B cell (primary cell): Measurements from ENCODE around the gene GALNT18. TPM values are rescaled to one million over a fixed set of nuclear protein-coding genes. Genes with fewer than 3 reads are reported as not detected.

Experiments
- ATAC-seq: fragments of 200-7000 bp; cut with Tn5 transposase; one replicate; pipeline ENCODE4 v1.10.0; 2021; ENCODE audit warnings: low read depth, mild to moderate bottlenecking, moderate number of reproducible peaks, moderate library complexity
- CTCF ChIA-PET: fragments of 350-600 bp; sonication (Branson Sonifier 250); formaldehyde crosslinking; loops from one replicate; lab custom pipeline; 2021; ENCODE audit warnings: antibody characterized with exemption, inconsistent platforms; lab: Charles Lee
- POLR2A ChIA-PET: fragments of 350-600 bp; sonication (Branson Sonifier 250); formaldehyde crosslinking; loops from one replicate; lab custom pipeline; 2021; ENCODE audit warnings: antibody characterized with exemption; lab: Charles Lee
- DNase-seq: peaks from one replicate; pipeline ENCODE4 v3.0.0; 2013
- H2AFZ ChIP-seq: 2 replicates; pipeline ENCODE4 v1.6.1; 2012; ENCODE audit warnings: mild to moderate bottlenecking, low read depth, low read length; ENCODE audit not compliant: insufficient read depth, poor library complexity, severe bottlenecking
- H3K27ac ChIP-seq, 2 donors: 1 replicate in 1 of 2; 2 replicates in 1 of 2; pipeline ENCODE4 v1.5.1; 2012 to 2013; ENCODE audit warnings: low read length in 2 of 2, mild to moderate bottlenecking in 2 of 2, moderate library complexity in 1 of 2
- H3K27me3 ChIP-seq, 4 experiments: fragments of 200-600 bp in 1 of 4; sonication (generic) in 1 of 4; replicated peaks in 1 of 4; 1 replicate in 2 of 4; 2 replicates in 2 of 4; pipeline versions ENCODE4 v1.6.1 to v1.7.0; 2013 to 2016; ENCODE audit warnings: low read length in 3 of 4, mild to moderate bottlenecking in 2 of 4, mixed read lengths in 1 of 4, moderate library complexity in 1 of 4; ENCODE audit not compliant: insufficient read depth in 4 of 4, control insufficient read depth in 3 of 4; ENCODE audit errors: control extremely low read depth in 1 of 4
- H3K36me3 ChIP-seq, 2 experiments: replicated peaks in 1 of 2; 1 replicate in 1 of 2; 2 replicates in 1 of 2; pipeline versions ENCODE4 v1.6.1 to v1.7.1; 2013; ENCODE audit warnings: low read length in 1 of 2; ENCODE audit not compliant: insufficient read depth in 2 of 2, control insufficient read depth in 1 of 2; ENCODE audit errors: control extremely low read depth in 1 of 2, extremely low read depth in 1 of 2
- H3K4me1 ChIP-seq, 2 donors: fragments of 200-600 bp in 1 of 2; sonication (generic) in 1 of 2; 1 replicate in 1 of 2; 2 replicates in 1 of 2; pipeline versions ENCODE4 v1.5.1 to v1.6.1; 2013 to 2017; ENCODE audit warnings: low read length in 2 of 2; ENCODE audit not compliant: control insufficient read depth in 2 of 2, insufficient read depth in 2 of 2
- H3K4me2 ChIP-seq: replicated peaks from 2 replicates; pipeline ENCODE3; 2012; ENCODE audit warnings: mild to moderate bottlenecking, low read depth, low read length; ENCODE audit not compliant: poor library complexity, severe bottlenecking
- H3K4me3 ChIP-seq, 5 experiments: fragments of 200-600 bp in 1 of 5; sonication (generic) in 1 of 5; 1 replicate in 3 of 5; 2 replicates in 2 of 5; pipeline versions ENCODE4 v1.5.1 to v1.7.0; 2011 to 2016; ENCODE audit warnings: low read length in 4 of 5, mild to moderate bottlenecking in 4 of 5, low read depth in 2 of 5, control low read depth in 1 of 5, moderate library complexity in 1 of 5; ENCODE audit not compliant: insufficient read depth in 1 of 5; ENCODE audit errors: control extremely low read depth in 1 of 5, extremely low read depth in 1 of 5
- H3K79me2 ChIP-seq: fragments of 200-600 bp; sonication (generic); one replicate; pipeline ENCODE4 v1.6.0; 2016; ENCODE audit warnings: low read length; ENCODE audit not compliant: control insufficient read depth, insufficient read depth
- H3K9ac ChIP-seq: fragments of 200-600 bp; sonication (generic); 2 replicates; pipeline ENCODE4 v1.6.1; 2017; ENCODE audit warnings: mild to moderate bottlenecking, low read length, moderate library complexity
- H3K9me3 ChIP-seq, 3 donors: one replicate each; pipeline versions ENCODE4 v1.6.1 to v1.7.1; 2013; ENCODE audit warnings: low read length in 2 of 3; ENCODE audit not compliant: control insufficient read depth in 2 of 3, insufficient read depth in 1 of 3; ENCODE audit errors: control extremely low read depth in 1 of 3
- H4K20me1 ChIP-seq: 2 replicates; pipeline ENCODE4 v1.6.0; 2012; ENCODE audit warnings: mild to moderate bottlenecking, low read length; ENCODE audit not compliant: insufficient read depth, control insufficient read depth, poor library complexity, severe bottlenecking
- H3K27ac Mint-ChIP-seq: one replicate; pipeline ENCODE4 v1.8.0; 2021; ENCODE audit warnings: mixed read lengths
- H3K27me3 Mint-ChIP-seq: one replicate; pipeline ENCODE4 v1.8.0; 2021; ENCODE audit warnings: mixed read lengths
- H3K4me1 Mint-ChIP-seq: one replicate; pipeline ENCODE4 v1.8.0; 2021; ENCODE audit warnings: mixed read lengths
- H3K4me3 Mint-ChIP-seq: one replicate; pipeline ENCODE4 v1.8.0; 2021; ENCODE audit warnings: mixed read lengths
- H3K9me3 Mint-ChIP-seq: one replicate; pipeline ENCODE4 v1.8.0; 2022; ENCODE audit warnings: mixed read lengths; ENCODE audit not compliant: insufficient read depth
- EZH2 ChIP-seq: IDR thresholded peaks from 2 replicates; pipeline ENCODE4 v1.6.1; 2012; ENCODE audit warnings: borderline replicate concordance, low read depth, mild to moderate bottlenecking, moderate library complexity, low read length; ENCODE audit not compliant: insufficient read depth, poor library complexity, severe bottlenecking
- WGBS: methylation state at CpG from one replicate; pipeline ENCODE4 v1.1.5; 2013; ENCODE audit warnings: missing lambda C conversion rate; ENCODE audit not compliant: insufficient coverage; 5-methylcytosine and 5-hydroxymethylcytosine counted together
- intact Hi-C: fragments of 100-400 bp; cut with micrococcal nuclease; formaldehyde crosslinking; loops from one replicate; pipeline ENCODE4 v1.10.0; 2022
- polyA plus RNA-seq: library from polyadenylated mRNA; depleted of rRNA; stranded (reverse); fragments of >200 nt; gene quantifications from 2 replicates; pipeline ENCODE4 v1.2.3, GENCODE V29; 2012
- total RNA-seq, 2 donors: library from RNA; stranded (reverse); fragments of 120-200 nt in 1 of 2; gene quantifications; 1 replicate in 1 of 2; 2 replicates in 1 of 2; pipeline versions ENCODE4 v1.2.3 to v1.2.4, GENCODE V29; 2013 to 2022
- TF ChIP-seq, protein P1 (sequence below): fragments of 200-600 bp; IDR thresholded peaks from one replicate; pipeline ENCODE4 v1.8.0; 2022; ENCODE audit warnings: antibody characterized with exemption, mild to moderate bottlenecking

The GALNT18 gene
- total and polyA plus RNA-seq, 2 donors (not counting 1 experiment from before 2014, with no cell fraction given) = not detected

DNA sequence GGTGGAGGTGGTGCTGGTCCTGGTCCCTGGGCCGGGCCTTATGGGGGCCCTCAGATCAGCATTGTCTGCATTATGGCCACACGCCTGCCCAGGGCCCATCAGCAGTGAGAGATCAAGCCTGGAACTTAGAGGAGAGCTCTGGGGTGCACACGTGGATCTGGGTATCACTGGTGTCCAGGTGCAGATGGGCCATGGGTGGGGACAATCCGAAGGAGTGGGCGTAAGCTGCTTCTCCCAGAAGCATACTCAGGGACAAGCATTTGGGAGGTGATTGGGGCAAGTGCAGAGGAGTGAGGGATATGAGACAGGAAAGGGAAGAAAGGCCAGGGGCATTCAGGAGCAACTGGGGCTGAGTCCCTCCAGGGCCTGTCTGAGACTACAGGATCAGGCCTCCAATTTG lies 353.1 kb downstream of the GALNT18 start:
- H3K9me3 Mint-ChIP-seq = no peaks in the 10 kb centered on the region
- intact Hi-C loops = no loop called here
- H3K27me3 ChIP-seq = no peaks in the 10 kb centered on the region
- ChIA-PET POLR2A (no interaction called here), CTCF (no interaction called here)
- no peak overlapping the region for H3K9ac ChIP-seq
- 97% methylated on average over 5 of the region's 5 CpGs for WGBS
- H3K4me3 Mint-ChIP-seq = no peak overlapping the region
- ATAC-seq = no peak
- peaks cover 8% of the 10 kb centered on the region for H3K4me1 Mint-ChIP-seq
- no peaks in the 10 kb centered on the region for H3K36me3 ChIP-seq
- H3K27me3 Mint-ChIP-seq = no peaks in the 10 kb centered on the region
- no peak for TF ChIP-seq EZH2
- TF ChIP-seq, protein P1, sequence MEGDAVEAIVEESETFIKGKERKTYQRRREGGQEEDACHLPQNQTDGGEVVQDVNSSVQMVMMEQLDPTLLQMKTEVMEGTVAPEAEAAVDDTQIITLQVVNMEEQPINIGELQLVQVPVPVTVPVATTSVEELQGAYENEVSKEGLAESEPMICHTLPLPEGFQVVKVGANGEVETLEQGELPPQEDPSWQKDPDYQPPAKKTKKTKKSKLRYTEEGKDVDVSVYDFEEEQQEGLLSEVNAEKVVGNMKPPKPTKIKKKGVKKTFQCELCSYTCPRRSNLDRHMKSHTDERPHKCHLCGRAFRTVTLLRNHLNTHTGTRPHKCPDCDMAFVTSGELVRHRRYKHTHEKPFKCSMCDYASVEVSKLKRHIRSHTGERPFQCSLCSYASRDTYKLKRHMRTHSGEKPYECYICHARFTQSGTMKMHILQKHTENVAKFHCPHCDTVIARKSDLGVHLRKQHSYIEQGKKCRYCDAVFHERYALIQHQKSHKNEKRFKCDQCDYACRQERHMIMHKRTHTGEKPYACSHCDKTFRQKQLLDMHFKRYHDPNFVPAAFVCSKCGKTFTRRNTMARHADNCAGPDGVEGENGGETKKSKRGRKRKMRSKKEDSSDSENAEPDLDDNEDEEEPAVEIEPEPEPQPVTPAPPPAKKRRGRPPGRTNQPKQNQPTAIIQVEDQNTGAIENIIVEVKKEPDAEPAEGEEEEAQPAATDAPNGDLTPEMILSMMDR = no peak
- H4K20me1 ChIP-seq = no peaks in the 10 kb centered on the region
- no peak overlapping the region for H3K4me3 ChIP-seq
- no peak for DNase-seq
- no peak overlapping the region for H2AFZ ChIP-seq
- H3K4me1 ChIP-seq = no peaks in the 10 kb centered on the region
- no peak overlapping the region for H3K27ac Mint-ChIP-seq
- no peak overlapping the region for H3K27ac ChIP-seq
- no peaks in the 10 kb centered on the region for H3K79me2 ChIP-seq
- H3K4me2 ChIP-seq = no peak overlapping the region
- H3K9me3 ChIP-seq = no peaks in the 10 kb centered on the region

GRCh38 chr11:11268119-11268518 lies 353.7 kb downstream of the GALNT18 start:
- H3K4me1 Mint-ChIP-seq = peaks cover 14% of the 10 kb centered on the region

More at GRCh38 chr11:11268119-11268518, 353.7 kb downstream of the GALNT18 start:
- no peaks in the 10 kb centered on the region for H3K36me3 ChIP-seq
- no peak overlapping the region for H2AFZ ChIP-seq
- H3K9me3 Mint-ChIP-seq = no peaks in the 10 kb centered on the region
- 0% methylated on average over 1 of the region's 1 CpG for WGBS
- POLR2A ChIA-PET = no interaction called here
- no peak overlapping the region for H3K4me2 ChIP-seq
- DNase-seq = no peak
- no peaks in the 10 kb centered on the region for H4K20me1 ChIP-seq
- ATAC-seq = no peak
- H3K9me3 ChIP-seq = no peaks in the 10 kb centered on the region
- H3K4me1 ChIP-seq = no peaks in the 10 kb centered on the region
- no peak overlapping the region for H3K27ac ChIP-seq
- TF ChIP-seq, protein P1 = no peak
- no peak for TF ChIP-seq EZH2
- H3K9ac ChIP-seq = no peak overlapping the region
- no peak overlapping the region for H3K4me3 Mint-ChIP-seq
- intact Hi-C loops = no loop called here
- no peak overlapping the region for H3K4me3 ChIP-seq
- CTCF ChIA-PET = no interaction called here
- no peak overlapping the region for H3K27ac Mint-ChIP-seq
- no peaks in the 10 kb centered on the region for H3K27me3 ChIP-seq
- H3K27me3 Mint-ChIP-seq = no peaks in the 10 kb centered on the region
- no peaks in the 10 kb centered on the region for H3K79me2 ChIP-seq
